ENCODE measurements around the gene PGRMC1.
"Not testable (repeated sequence)": the region's sequence is repeated elsewhere in the genome, so short reads cannot be mapped to it uniquely, and the experiment has no call there.

Gene PGRMC1

DNA sequence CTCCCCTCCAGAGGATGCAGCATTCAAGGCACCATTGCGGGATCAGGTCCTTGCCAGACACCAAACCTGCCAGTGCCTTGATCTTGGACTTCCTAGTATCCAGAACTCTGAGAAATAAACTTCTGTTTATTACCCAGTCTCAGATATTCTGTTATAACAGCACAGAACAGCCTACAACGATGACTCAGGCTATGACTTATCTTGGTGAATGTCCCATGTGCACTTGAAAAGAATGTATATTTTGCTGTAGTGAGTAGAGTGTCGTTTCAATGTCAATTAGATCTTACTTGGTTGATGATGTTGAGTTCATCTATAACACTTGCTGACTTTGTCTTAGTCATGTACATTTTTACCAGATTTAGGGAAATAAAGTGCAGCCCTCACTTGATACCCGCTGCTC is 34.5 kb upstream of the PGRMC1 start:
- H2BK120ac ChIP-seq (ENCODE audit: low read depth, low read length), result no peak overlapping the region
- no peaks in the 10 kb centered on the region for H3K9me3 ChIP-seq (ENCODE audit: control insufficient read depth, low read length)
- H3K4me2 ChIP-seq (ENCODE audit: low read length, poor library complexity, severe bottlenecking), result no peak overlapping the region
- no peak overlapping the region for H3K14ac ChIP-seq (ENCODE audit: low read length in 2 of 2)
- H3K4me3 ChIP-seq (ENCODE audit: insufficient read depth in 1 of 2, low read depth in 1 of 2, low read length in 2 of 2), result no peak overlapping the region
- H2BK5ac ChIP-seq (ENCODE audit: low read depth, low read length, poor library complexity, severe bottlenecking), result no peak overlapping the region
- H2BK12ac ChIP-seq (ENCODE audit: low read length in 2 of 2), result no peak overlapping the region
- no peaks in the 10 kb centered on the region for H3K36me3 ChIP-seq (ENCODE audit: control insufficient read depth in 1 of 2, insufficient read depth in 2 of 2, low read depth in 1 of 2, low read length in 2 of 2)
- H2BK15ac ChIP-seq (ENCODE audit: low read depth, poor library complexity, severe bottlenecking), result no peak overlapping the region
- H4K8ac ChIP-seq (ENCODE audit: low read length), result no peak overlapping the region
- no peak overlapping the region for H4K91ac ChIP-seq (ENCODE audit: low read length)
- H3K79me1 ChIP-seq (replicated peaks; ENCODE audit: low read length, poor library complexity, severe bottlenecking), result no peaks in the 10 kb centered on the region
- no peak overlapping the region for H2AK5ac ChIP-seq (ENCODE audit: low read length, severe bottlenecking)
- no peak overlapping the region for H3K18ac ChIP-seq (ENCODE audit: low read depth in 1 of 2, low read length in 2 of 2)
- no peak overlapping the region for H3K9ac ChIP-seq (ENCODE audit: low read length)
- no peak for DNase-seq
- no peak overlapping the region for H3K27ac ChIP-seq (ENCODE audit: low read length, poor library complexity, severe bottlenecking)
- no peak overlapping the region for H3K23ac ChIP-seq (ENCODE audit: low read length in 2 of 2)
- 67% methylated on average over 4 of the region's 4 CpGs for WGBS
- H3K4me1 ChIP-seq (ENCODE audit: control insufficient read depth, insufficient read depth, low read depth, low read length), result no peaks in the 10 kb centered on the region
- H2AFZ ChIP-seq (ENCODE audit: low read depth, low read length), result no peak overlapping the region
- H3K27me3 ChIP-seq (ENCODE audit: control insufficient read depth in 1 of 2, insufficient read depth in 1 of 2, low read length in 2 of 2), result peaks cover 0 to 33% of the 10 kb centered on the region in 2 experiments
- no peak overlapping the region for H3K4ac ChIP-seq (ENCODE audit: low read depth in 1 of 2, low read length in 2 of 2)

DNA sequence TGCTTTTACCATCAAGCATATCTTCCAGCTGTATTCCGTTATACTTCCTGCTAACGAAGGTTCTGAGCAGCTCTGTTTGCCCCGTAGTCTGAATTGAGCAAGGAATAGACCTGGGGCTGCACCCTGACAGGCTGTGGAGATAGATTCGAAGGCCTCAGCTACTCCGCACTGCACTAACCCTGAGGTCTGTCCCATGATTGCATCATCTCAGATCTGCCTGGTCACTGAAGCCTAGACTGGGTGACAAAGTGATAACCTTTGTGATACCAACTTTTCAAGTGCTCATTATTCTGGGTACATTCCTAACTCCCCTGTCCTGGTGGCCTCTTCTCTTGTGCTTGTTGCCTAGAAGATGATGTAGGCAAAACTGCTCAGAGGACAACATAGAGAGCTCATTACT is 29.9 kb upstream of the PGRMC1 start:
- H4K8ac ChIP-seq (ENCODE audit: low read length), result no peak overlapping the region
- H3K9ac ChIP-seq (ENCODE audit: low read length), result no peak overlapping the region

DNA sequence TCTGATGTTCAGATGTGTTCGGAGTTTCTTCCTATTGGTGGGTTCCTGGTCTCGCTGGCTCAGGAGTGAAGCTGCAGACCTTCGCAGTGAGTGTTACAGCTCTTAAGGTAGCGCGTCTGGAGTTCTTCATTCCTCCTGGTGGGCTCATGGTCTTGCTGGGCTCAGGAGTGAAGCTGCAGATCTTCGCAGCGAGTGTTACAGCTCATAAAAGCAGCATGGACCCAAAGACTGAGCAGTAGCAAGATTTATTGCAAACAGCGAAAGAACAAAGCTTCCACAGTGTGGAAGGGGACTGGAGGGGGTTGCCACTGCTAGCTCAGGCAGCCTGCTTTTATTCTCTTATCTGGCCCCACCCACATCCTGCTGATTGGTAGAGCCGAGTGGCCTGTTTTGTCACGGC is 28.6 kb upstream of the PGRMC1 start:
- H3K27ac ChIP-seq (ENCODE audit: low read length, poor library complexity, severe bottlenecking); H3K4me1 ChIP-seq (ENCODE audit: control insufficient read depth, insufficient read depth, low read depth, low read length); H2BK12ac ChIP-seq (ENCODE audit: low read length in 2 of 2); H3K9ac ChIP-seq (ENCODE audit: low read length); H3K4ac ChIP-seq (ENCODE audit: low read depth in 1 of 2, low read length in 2 of 2); H4K8ac ChIP-seq (ENCODE audit: low read length); H3K9me3 ChIP-seq (ENCODE audit: control insufficient read depth, low read length); H3K18ac ChIP-seq (ENCODE audit: low read depth in 1 of 2, low read length in 2 of 2); H3K23ac ChIP-seq (ENCODE audit: low read length in 2 of 2); H2AFZ ChIP-seq (ENCODE audit: low read depth, low read length); H2BK5ac ChIP-seq (ENCODE audit: low read depth, low read length, poor library complexity, severe bottlenecking); H2BK15ac ChIP-seq (ENCODE audit: low read depth, poor library complexity, severe bottlenecking); H3K4me3 ChIP-seq (ENCODE audit: insufficient read depth in 1 of 2, low read depth in 1 of 2, low read length in 2 of 2); H3K79me1 ChIP-seq (replicated peaks; ENCODE audit: low read length, poor library complexity, severe bottlenecking); H3K36me3 ChIP-seq (ENCODE audit: control insufficient read depth in 1 of 2, insufficient read depth in 2 of 2, low read depth in 1 of 2, low read length in 2 of 2); H2BK120ac ChIP-seq (ENCODE audit: low read depth, low read length); H3K14ac ChIP-seq (ENCODE audit: low read length in 2 of 2); H4K91ac ChIP-seq (ENCODE audit: low read length); H2AK5ac ChIP-seq (ENCODE audit: low read length, severe bottlenecking); H3K4me2 ChIP-seq (ENCODE audit: low read length, poor library complexity, severe bottlenecking); DNase-seq: not testable (repeated sequence)
- H3K27me3 ChIP-seq (ENCODE audit: control insufficient read depth in 1 of 2, insufficient read depth in 1 of 2, low read length in 2 of 2), result peaks cover 0 to 36% of the 10 kb centered on the region in 2 experiments
- WGBS, result 85% methylated on average over 10 of the region's 10 CpGs

More for the DNA sequence above, 29.9 kb upstream of the PGRMC1 start:
- no peak overlapping the region for H2BK15ac ChIP-seq (ENCODE audit: low read depth, poor library complexity, severe bottlenecking)
- H2AFZ ChIP-seq (ENCODE audit: low read depth, low read length), result no peak overlapping the region
- H3K79me1 ChIP-seq (replicated peaks; ENCODE audit: low read length, poor library complexity, severe bottlenecking), result no peaks in the 10 kb centered on the region
- no peak for DNase-seq
- H2AK5ac ChIP-seq (ENCODE audit: low read length, severe bottlenecking), result no peak overlapping the region
- H4K91ac ChIP-seq (ENCODE audit: low read length), result no peak overlapping the region
- no peak overlapping the region for H3K4me2 ChIP-seq (ENCODE audit: low read length, poor library complexity, severe bottlenecking)
- H3K4me1 ChIP-seq (ENCODE audit: control insufficient read depth, insufficient read depth, low read depth, low read length), result no peaks in the 10 kb centered on the region
- no peak overlapping the region for H2BK12ac ChIP-seq (ENCODE audit: low read length in 2 of 2)
- peaks cover 0 to 25% of the 10 kb centered on the region in 2 experiments for H3K27me3 ChIP-seq (ENCODE audit: control insufficient read depth in 1 of 2, insufficient read depth in 1 of 2, low read length in 2 of 2)
- no peak overlapping the region for H2BK120ac ChIP-seq (ENCODE audit: low read depth, low read length)
- H3K18ac ChIP-seq (ENCODE audit: low read depth in 1 of 2, low read length in 2 of 2), result no peak overlapping the region
- H3K23ac ChIP-seq (ENCODE audit: low read length in 2 of 2), result no peak overlapping the region
- no peaks in the 10 kb centered on the region for H3K9me3 ChIP-seq (ENCODE audit: control insufficient read depth, low read length)
- 82% methylated on average over 5 of the region's 5 CpGs for WGBS
- H3K4ac ChIP-seq (ENCODE audit: low read depth in 1 of 2, low read length in 2 of 2), result no peak overlapping the region
- H3K27ac ChIP-seq (ENCODE audit: low read length, poor library complexity, severe bottlenecking), result no peak overlapping the region
- H3K14ac ChIP-seq (ENCODE audit: low read length in 2 of 2), result no peak overlapping the region
- H3K36me3 ChIP-seq (ENCODE audit: control insufficient read depth in 1 of 2, insufficient read depth in 2 of 2, low read depth in 1 of 2, low read length in 2 of 2), result no peaks in the 10 kb centered on the region
- H2BK5ac ChIP-seq (ENCODE audit: low read depth, low read length, poor library complexity, severe bottlenecking), result no peak overlapping the region
- H3K4me3 ChIP-seq (ENCODE audit: insufficient read depth in 1 of 2, low read depth in 1 of 2, low read length in 2 of 2), result no peak overlapping the region

DNA sequence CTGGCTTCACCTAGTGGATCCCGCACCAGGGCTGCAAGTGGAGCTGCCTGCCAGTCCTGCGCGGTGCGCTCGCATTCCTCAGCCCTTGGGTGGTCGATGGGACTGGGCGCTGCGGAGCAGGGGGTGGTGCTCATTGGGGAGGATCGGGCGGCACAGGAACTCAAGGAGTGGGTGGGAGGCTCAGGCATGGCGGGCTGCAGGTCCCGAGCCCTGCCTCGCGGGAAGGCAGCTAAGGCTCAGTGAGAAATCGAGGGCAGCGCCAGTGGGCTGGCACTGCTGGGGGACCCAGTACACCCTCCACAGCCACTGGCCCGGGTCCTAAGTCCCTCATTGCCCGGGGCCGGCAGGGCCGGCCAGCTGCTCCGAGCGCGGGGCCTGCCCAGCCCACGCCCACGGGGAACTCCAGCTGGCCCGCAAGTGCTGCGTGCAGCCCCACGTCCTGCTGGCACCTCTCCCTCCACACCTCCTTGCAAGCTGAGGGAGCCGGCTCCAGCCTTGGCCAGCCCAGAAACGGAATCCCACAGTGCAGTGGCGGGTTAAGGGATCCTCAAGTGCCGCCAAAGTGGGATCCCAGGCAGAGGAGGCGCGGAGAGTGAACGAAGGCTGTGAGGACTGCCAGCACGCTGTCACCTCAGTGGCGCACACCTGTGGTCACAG is 27.6 kb upstream of the PGRMC1 start:
- no peak overlapping the region for H3K9ac ChIP-seq (ENCODE audit: low read length)

More for the DNA sequence above, 27.6 kb upstream of the PGRMC1 start:
- H3K9me3 ChIP-seq (ENCODE audit: control insufficient read depth, low read length), result no peaks in the 10 kb centered on the region
- no peaks in the 10 kb centered on the region for H3K79me1 ChIP-seq (replicated peaks; ENCODE audit: low read length, poor library complexity, severe bottlenecking)
- peaks cover 0 to 47% of the 10 kb centered on the region in 2 experiments for H3K27me3 ChIP-seq (ENCODE audit: control insufficient read depth in 1 of 2, insufficient read depth in 1 of 2, low read length in 2 of 2)
- no peak overlapping the region for H4K8ac ChIP-seq (ENCODE audit: low read length)
- no peak overlapping the region for H3K18ac ChIP-seq (ENCODE audit: low read depth in 1 of 2, low read length in 2 of 2)
- 94% methylated on average over 33 of the region's 37 CpGs for WGBS
- H2BK15ac ChIP-seq (ENCODE audit: low read depth, poor library complexity, severe bottlenecking), result no peak overlapping the region
- no peak overlapping the region for H3K4ac ChIP-seq (ENCODE audit: low read depth in 1 of 2, low read length in 2 of 2)
- H2BK120ac ChIP-seq (ENCODE audit: low read depth, low read length), result no peak overlapping the region
- H3K23ac ChIP-seq (ENCODE audit: low read length in 2 of 2), result no peak overlapping the region
- H3K4me1 ChIP-seq (ENCODE audit: control insufficient read depth, insufficient read depth, low read depth, low read length), result no peaks in the 10 kb centered on the region
- H2BK5ac ChIP-seq (ENCODE audit: low read depth, low read length, poor library complexity, severe bottlenecking), result no peak overlapping the region
- no peak overlapping the region for H3K14ac ChIP-seq (ENCODE audit: low read length in 2 of 2)
- H3K36me3 ChIP-seq (ENCODE audit: control insufficient read depth in 1 of 2, insufficient read depth in 2 of 2, low read depth in 1 of 2, low read length in 2 of 2), result no peaks in the 10 kb centered on the region
- no peak overlapping the region for H2AK5ac ChIP-seq (ENCODE audit: low read length, severe bottlenecking)
- no peak for DNase-seq
- H4K91ac ChIP-seq (ENCODE audit: low read length), result no peak overlapping the region
- H2AFZ ChIP-seq (ENCODE audit: low read depth, low read length), result no peak overlapping the region
- H3K4me3 ChIP-seq (ENCODE audit: insufficient read depth in 1 of 2, low read depth in 1 of 2, low read length in 2 of 2), result no peak overlapping the region
- no peak overlapping the region for H2BK12ac ChIP-seq (ENCODE audit: low read length in 2 of 2)
- H3K27ac ChIP-seq (ENCODE audit: low read length, poor library complexity, severe bottlenecking), result no peak overlapping the region
- no peak overlapping the region for H3K4me2 ChIP-seq (ENCODE audit: low read length, poor library complexity, severe bottlenecking)
